Activated CD8-positive, alpha-beta memory T cell treated with anti-CD3 and anti-CD28 coated beads for 4 hours (primary cell): ENCODE data around the gene YY1.
"Not testable (repeated sequence)": the region's sequence is repeated elsewhere in the genome, so short reads cannot be mapped to it uniquely, and the experiment has no call there.

Experiments used
- DNase-seq, 2 donors: peaks; one replicate each; pipeline ENCODE4 v3.0.0-alpha.2; 2020; ENCODE audit warnings: low read depth in 2 of 2

Gene YY1

DNA sequence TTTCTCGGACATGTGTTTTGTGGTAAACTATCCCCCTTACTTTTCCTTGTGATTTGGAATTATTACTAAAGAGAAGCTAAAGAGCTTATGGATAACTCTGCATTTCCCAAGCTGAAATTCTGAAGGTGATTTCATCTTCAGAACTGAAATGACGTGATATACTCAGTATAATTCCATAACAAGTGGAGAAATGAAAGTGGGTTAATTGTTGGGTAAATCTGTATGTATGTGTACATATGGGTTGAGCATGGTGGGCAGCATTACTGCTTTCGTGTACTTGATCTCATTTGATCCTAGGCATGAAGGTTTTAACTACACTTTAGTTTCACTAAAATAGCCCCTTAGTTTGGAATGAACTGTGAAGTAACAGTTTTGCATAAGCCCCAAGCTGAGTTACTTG is 4.1 kb downstream of the YY1 start:
- DNase-seq = no peak

DNA sequence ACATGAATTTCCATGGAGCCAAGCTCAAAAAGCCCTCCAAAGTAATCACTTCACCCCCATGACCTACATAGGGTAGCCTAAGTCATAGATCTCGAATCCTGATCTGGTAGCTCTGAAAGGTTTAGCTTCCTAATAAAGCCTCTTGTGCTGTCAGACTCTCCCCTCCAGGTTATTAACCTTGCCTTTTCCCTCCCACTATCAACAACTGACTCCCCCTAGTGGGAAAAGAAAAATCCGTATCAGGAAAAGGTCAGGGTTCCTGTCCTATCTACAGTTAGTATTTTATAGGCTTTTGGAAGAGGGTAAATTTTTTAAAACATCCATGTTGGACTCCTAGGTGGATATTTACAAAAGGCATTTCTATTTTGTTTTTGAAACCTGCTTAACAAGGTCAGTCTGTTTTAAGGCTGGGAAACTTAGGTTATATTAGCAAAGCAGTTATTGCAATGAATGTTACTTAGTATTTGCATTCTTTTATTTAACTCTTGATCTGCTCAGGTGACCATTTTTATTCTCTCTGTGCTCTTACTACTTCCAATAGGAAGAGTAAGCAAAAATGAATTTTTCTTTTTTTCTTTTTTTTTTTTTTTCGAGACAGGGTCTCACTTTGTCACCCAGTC is 8.0 kb downstream of the YY1 start:
- no peak for DNase-seq

DNA sequence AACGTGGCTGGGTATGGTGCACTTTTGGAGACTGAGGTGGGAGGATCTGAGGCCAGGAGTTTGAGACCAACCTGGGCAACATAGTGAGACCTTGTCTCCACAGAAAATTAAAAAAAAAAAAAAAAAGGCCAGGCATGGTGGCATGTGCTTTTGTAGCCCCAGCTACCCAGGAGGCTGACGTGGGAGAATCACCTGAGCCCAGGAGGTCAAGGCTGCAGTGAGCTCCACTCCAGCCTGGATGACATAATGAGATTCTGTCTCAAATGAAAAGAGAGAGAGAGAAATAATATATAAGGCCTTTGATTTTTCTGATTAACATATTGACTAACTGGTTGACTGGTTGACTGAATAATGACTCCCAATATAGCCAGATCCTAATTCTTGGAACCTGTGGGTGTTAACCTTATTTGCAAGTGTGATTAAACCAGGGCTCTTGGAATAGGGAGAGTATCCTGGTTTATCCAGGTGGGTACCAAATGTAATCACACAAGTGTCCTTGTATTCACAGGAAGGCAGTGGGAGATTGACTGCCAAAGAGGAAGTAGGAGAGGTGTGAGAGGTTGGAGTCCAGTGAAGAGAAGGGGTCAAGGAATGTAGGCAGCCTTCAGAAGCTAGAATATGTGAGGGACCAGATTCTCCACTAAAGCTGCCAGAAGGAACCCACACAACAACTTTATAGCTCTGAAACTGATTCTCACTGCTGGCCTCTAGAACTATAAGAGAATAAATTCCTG is 12.0 kb downstream of the YY1 start:
- no peak for DNase-seq

DNA sequence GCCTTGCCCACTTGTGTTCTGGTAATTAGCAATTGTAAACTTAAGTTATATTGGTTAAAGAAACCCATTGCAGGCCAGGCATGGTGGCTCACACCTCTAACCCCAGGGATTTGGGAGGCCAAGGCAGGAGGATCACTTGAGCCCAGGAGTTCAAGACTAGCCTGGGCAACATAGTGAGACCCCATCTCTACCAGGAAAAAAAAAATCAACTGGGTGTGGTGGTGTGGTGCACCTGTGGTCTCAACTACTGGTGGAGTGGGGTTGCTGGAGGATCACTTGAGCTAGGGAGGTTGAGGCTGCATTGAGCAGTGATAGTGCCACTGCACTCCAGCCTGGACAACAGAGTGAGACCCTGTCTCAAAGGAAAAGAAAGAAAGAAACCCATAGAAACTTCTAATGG is 13.7 kb downstream of the YY1 start:
- DNase-seq = no peak

DNA sequence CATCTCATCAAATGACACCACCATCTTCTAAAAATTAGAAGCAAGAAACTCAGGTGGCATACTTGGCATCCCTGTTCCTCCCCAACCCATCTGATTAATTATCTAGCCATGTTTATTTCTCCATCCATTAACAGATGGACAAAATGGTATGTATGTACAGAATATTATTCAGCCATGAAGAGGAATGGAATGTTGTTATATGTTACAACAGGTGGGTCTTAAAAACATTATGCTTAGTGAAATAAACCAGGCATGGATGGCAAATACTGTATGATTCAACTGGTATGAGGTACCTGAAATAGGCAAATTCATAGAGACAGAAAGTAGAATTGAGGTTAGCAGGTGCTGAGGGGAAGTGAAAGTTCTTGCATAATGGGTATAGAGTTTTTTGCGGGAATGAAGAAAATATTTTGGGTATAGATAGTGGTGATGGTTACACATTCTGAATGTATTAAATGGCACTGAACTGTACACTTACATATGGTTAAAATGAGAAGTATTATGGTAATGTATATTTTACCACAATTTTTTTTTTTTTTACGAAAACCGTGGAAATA is 17.5 kb downstream of the YY1 start:
- DNase-seq = no peak

DNA sequence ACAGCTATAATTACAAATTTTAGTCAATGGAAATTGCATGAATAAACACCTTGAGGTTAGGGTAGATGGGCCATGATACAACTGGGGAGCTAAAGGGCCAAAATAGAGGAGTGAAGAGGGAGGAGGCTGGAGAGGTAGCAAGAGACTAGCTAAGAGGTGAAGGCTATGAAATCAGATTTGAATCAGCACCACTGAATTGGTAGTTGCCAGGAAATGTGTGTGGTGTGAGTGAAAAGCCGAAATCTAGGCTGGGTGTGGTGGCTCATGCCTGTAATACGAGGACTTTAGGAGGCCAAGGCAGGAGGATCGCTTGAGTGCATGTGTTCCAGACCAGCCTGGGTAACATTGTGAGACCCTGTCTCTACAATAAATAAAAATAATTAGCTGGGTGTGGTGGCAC is 22.7 kb downstream of the YY1 start:
- no peak for DNase-seq

DNA sequence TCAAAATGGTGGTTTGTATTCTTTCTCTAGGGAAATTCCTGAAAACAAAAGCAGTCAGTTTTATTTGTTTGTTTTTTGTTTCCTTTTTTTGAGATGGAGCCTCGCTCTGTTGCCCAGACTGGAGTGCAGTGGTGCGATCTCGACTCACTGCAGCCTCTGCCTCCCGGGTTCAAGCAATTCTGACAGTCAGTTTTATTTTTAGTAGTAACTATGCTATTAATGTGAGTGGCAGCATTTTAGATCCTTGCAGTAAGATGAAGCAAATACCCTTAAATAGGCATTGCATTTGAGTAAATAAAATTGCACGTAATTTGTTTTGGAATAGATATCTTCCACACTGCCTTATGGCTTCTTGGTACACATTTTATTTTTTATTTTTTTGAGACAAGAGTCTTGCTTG is 23.6 kb downstream of the YY1 start:
- DNase-seq = no peak

DNA sequence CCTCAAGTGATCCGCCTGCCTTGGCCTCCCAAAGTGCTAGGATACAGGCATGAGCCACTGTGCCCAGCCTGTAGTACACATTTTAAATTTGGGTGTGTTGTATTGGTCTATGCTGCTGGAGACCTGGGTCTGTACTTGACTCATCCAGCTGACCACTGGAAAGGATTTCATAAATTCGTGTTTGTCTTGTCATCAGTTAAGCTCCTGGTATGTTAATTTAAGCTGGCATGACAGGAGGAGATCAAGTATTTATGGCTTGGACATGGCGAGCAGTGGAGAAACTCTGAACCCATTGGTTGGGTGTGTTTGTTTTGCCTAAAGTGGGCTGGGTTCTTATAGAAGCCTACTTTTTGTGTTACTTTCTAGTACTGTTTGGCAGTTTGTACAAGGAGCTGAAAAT is 24.2 kb downstream of the YY1 start:
- no peak for DNase-seq

DNA sequence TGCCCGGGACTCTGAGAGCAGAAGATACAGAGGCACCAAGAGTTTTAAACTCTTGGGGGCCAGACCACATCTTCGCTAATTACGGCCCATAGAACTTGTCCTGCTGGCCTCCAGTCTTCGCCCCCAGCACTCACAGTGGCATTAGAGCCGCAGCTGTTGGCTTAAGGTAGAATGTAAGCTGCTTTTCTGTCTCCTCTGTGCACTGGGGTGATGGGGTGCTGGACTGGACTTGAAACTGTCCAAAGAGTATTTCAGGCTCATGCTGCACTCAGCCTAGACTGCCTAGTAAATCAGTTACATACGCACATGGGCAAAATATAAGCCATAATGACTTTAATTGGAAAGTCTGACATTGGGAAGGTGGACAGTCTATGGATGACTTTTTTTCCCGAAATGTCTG is 29.0 kb downstream of the YY1 start:
- no peak for DNase-seq

DNA sequence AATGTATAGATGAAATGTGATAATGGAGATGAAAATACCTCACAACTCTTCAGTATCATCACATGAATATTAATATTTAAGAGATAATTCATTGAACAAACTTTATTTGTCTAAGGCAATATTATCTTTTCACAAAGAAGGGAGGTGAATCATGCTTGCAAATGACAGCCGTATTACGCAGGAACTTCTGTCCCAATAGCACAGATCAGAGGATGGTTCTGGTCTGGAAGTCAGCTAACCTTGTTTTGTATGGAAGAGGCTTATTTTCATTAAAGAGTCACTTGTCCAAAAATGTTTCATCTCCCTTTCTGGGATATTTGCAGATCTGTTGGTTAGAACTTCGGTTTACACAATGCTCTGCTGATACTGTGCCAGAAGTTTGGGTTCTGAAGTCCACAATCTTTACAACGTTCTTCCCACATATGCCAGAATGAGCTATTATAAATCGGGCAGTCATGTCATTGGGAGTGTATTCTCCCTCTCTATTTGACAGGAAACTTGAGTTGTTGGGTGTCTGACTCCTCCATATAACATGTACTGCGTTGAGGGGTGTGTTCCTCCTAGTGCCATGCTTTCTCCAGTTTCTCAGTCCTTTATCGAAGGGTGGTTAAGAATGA is 29.8 kb downstream of the YY1 start:
- DNase-seq = no peak

DNA sequence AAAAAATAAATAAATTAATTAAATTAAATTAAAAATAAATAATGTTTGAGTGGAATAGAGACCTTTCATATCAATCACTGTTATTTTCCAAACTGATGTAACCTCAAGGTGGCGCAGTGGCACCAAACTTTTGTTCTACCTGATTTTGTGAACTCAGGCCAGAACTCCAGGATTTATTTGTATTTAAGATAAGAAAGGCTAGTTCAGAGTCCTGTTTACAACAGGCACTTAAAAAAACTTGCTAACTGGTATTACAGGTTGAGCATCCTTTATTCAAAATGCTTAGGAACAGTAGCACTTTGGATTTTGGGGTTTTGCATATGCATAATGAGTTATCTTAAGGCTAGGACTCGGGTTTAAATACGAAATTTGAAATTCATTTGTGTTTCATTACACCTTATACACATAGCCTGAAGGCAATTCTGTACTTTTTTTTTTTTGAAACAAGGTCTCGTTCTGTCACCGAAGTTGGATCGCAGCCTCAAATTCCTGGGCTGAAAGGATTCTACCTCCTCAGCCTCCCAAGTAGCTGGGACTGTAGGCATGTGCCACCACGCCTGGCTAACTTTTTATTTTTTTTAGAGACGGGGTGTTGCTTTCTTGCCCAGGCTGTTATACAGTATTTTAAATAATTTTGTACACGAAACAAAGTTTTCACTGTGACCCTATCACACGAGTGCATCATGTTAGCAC is 32.4 kb downstream of the YY1 start:
- DNase-seq = no peak

DNA sequence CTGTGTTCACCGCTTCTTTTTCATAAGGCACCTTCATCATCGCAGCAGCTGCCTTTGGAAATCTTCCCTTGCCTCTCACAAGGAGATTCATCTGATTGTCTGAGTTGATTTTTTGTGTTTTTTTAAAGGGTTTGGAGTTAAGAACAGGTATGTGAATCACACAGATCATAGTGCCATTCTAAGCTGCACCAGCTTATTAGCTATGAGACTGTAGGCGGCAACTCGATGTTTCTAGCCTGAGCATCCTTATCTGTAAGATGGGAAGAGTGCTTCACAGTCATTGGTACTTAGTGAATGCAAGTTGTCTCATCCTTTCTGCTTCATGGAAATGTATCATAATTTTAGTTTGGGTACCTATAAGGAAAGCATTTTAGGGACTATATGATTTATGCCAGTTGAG is 35.3 kb downstream of the YY1 start:
- DNase-seq = no peak

DNA sequence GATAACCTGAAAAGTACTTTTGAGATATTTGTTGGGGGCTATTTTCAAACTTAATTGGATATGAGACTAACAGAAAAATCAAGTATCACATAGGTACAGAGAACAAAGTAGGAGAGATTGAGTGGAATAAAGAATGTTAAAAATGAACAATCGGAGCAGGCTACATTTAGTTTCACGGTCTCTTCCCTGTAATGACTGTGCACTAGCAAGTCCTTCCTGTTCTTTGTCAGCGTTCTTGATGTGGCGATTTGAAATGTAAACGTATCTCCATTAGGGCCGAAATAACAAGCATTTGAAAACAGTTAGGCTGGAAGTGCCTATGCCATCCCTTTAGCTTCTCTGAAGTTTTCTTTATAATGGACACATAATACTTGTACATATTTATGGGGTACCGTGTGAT is 36.3 kb downstream of the YY1 start:
- DNase-seq = no peak

DNA sequence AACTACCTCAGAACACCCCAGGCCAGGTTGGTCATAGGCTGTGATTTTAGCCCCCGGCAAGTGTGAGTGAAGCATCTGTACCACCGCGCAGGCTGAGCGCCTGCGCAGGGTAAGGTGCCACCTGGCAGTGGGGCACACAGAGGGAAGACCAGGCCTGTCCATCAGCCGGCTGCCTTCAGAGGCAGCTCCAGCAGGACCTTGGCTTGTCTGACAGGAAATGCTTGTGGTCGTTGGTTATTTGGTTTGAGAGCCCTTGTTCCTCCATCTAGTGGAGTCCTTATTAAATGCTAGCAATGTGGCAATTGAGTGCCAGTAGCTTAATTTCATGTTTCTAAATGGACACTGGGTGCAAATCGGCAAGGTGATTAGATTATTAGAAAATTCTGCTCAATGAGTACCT is 39.8 kb downstream of the YY1 start:
- no peak for DNase-seq

DNA sequence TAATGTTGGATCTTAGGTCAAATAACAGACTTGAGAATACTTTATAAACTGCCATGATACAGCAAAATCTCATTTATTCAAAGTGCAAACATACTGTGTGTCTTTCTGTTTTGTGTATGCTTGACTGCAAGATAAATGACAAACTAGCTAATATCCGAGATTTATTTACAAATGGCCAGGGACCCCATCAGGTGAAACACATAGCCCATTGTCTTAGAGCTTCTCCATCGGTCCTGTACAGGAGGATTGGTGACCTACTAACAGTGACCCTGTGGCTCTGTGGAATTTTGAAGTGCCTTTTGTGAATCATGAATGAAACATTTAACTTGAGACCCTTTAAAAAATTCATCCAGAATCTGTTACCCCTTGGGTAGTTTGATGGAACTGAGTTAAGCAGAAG is 40.2 kb downstream of the YY1 start:
- no peak for DNase-seq

DNA sequence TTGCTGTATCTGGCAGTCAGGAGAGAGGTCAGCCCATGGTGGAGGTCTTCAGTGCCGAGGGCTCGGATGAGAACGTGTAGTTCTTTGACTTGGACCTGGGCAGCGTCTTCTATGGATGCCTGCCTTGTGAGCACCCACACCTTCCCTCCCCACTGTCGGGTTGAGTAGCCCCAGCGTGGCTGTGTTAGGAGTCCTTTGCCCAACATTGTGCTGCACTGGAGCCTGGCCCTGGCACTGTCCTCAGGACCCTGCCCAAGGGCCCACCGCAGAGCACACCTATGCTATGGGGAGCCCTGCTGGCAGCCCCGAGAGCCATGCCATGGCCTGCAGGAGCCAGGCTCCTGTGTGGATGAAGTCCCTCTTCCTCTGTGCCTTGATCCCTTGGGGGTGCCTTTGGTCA is 40.6 kb downstream of the YY1 start:
- no peak for DNase-seq

DNA sequence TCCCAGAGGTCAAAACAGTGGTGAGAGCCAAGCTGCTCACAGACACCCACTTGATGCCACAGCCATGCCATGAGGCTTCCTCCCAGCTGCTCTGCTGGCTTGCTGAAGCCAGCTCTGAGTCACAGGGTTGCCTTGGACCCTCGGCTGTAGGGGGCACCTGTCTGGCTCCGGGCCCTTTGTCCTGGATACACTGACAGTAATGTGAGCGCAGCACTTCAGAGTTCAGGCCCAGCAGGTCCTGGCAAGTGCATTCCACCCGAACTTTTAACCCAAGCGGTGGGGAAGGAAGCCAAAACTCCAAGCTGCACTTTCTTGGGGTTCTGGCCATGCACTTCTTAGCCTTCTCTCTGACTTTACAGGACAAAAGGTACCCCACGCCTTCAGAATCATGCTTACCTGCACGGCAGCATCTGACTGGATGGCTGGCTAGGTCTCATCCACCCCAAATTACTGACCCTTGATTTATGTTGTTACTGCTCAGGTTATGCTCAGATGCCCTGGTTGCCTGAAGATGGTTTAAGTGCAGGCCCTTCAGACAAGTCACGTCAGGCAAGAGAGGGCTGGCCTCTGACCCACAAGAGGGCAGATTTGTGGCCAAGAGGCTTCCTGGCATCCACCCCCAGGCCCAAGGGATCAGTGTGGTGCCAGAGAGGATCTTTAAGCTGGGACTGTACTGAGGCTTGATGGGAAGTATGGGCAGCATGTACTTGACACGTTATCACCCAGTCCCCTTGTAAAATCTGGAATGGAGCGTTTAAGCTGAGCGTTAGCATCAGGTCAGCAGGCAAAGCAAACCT is 42.5 kb downstream of the YY1 start:
- no peak for DNase-seq

DNA sequence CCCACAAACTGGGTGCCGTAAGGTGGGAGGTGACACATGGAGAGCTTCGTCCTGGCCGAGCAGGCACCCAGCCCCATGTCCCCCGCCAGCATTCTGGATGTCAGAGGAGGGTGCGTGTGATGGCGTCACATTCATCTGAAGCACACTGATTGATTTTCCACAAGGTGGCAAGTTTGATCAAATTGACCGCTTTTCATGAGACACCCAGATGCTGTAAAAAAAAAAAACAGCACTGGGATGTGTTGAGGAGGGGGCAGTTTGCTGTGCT is 43.1 kb downstream of the YY1 start:
- no peak for DNase-seq

DNA sequence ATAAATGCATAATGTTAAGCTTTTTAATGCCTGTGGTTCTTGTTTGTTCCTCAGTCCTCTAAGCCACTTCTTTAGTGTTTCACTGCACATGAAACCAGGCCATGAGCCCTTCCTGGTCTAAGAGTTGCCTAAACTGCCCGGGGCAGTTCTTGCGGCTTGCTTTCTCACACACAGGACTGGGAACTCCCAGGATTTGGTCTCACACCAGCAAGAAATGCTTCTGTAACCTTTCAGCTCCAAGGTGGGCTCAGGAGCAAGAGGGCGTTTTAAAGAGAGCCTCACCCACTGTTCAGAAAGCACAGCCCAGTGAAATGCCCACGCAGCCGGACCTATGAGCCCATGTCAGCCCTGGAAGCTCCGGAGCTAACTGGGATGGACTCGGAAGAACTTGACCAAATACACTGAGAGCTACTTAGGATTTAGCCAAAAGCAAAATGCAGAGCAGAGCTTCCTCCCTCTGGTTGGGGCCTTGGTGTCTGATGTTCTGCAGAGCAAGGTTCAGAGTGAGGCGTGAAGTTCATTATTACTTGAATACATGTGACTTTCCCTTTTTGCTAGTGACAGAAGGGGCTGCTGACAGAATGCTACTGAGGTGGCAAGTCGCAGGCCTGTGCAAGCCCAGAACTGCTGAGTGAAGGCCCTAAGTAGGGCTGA is 43.9 kb downstream of the YY1 start:
- DNase-seq = no peak

DNA sequence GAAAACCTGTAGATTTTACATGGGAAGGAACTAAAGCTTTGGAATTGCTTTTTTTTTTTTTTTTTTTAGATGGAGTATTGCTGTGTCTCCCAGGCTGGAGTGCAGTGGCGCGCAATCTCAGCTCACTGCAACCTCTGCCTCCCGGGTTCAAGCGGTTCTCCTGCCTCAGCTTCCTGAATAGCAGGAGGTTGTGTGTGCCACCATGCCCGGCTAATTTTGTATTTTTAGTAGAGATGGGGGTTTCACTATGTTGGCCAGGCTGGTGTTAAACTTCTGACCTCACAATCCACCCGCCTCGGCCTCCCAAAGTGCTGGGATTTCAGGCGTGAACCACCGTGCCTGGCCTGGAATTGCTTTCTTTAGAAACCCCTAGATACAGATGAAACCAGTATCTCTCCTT is 44.5 kb downstream of the YY1 start:
- DNase-seq = not testable (repeated sequence)
